Central memory CD4-positive, alpha-beta T cell (primary cell): ENCODE data around the gene RBMS3.
"Not testable (repeated sequence)": the region's sequence is repeated elsewhere in the genome, so short reads cannot be mapped to it uniquely, and the experiment has no call there.

Experiments used
- DNase-seq: peaks from one replicate; pipeline ENCODE4 v3.0.0; 2022

Gene RBMS3

GRCh38 chr3:30050116-30050515 lies 769.2 kb downstream of the RBMS3 start:
- DNase-seq = not testable (repeated sequence)

GRCh38 chr3:30059240-30059639 lies 778.4 kb downstream of the RBMS3 start:
- DNase-seq = no peak
